ENCODE results near the gene ASPHD2.
A peak's percentile ranks its signal among the peaks of the same experiment; 100 is the strongest.

ASPHD2 gene

DNA sequence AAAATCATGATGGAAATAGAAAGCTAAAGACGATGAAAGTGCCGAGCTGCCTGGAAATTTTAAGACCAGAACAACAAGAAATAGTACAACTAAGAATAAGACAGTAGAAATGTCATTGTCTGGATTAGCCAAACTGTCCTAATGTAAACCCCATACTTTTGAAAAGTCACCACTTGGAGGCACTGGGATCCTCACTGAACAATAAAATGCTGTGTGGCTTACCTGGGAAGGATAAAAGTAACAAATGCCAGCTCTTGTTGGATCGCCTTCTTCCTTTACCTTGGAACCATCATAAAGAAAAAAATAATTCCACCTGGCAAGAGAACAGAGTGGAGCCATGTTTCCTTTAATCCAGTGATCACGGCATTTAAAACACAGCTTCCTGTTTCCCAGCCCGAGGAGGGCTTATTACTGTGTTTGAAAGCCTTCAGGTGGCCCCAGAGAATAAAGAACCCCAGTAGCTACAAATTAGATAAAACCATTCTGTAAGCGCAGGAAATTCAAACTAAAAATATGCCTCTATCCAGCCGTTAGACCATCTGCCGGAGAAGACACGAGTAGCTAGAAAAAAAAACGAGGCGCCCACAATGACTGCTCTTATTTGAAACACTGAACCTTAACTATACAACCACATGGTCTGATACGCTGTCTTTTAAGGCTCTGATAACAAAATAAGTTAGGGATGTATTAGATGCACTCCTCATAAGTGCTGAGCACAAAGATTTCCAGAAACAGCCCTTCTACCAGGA, 50.2 kb downstream of the ASPHD2 start:
- DNase-seq, result peak; percentile 53

- DNase-seq, result no peak
These were observed 50.9 kb downstream of the ASPHD2 start for GRCh38 chr22:26479792-26480610.

GRCh38 chr22:26480611-26480932, 51.5 kb downstream of the ASPHD2 start:
- DNase-seq, result no peak

DNA sequence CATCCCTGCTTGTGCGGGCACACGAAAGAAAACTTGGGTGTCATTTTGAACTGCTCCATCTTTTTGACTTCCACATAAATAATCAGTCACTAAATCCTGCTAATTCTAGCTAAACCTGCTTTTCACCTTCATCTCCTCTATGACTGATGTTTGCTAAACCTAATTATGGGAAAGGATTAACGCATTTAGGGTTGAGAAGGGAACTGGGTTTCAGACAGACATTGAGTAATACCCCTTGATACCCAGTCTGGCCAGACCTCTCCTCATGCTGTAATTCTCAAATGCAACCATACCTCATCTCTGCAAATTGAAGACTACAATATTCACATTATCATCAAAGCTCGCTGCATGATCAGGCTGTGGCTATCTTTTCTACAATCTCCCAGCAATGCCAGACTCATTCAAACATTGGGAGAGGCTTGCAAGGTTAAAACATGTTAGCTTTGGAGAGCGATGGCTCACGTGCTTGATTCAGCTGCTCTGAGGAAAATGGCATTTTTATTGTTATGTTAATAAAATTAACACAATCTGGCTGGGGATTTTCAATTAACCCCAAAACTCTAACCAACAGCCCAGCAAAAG, 52.1 kb downstream of the ASPHD2 start:
- no peak for DNase-seq

DNA sequence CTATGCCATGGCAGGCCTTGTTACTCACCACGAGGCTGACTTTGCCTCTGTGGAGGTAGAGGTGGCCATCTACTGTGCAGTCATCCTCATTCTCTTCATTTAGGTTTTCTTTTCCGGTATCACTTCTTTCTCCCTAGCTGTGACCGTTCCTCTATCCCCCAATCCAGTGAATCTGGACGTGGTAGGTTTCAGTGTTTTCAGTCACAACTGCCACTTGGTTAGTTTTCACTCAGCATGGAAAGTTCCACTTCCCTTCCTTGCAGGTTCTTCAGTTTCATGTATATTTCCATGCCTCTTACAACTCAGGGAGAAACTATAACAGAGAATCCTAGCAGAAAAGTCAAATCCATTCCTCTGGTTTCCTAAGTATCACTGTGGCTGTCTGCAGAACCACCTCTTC, 52.6 kb downstream of the ASPHD2 start:
- DNase-seq, result no peak

DNA sequence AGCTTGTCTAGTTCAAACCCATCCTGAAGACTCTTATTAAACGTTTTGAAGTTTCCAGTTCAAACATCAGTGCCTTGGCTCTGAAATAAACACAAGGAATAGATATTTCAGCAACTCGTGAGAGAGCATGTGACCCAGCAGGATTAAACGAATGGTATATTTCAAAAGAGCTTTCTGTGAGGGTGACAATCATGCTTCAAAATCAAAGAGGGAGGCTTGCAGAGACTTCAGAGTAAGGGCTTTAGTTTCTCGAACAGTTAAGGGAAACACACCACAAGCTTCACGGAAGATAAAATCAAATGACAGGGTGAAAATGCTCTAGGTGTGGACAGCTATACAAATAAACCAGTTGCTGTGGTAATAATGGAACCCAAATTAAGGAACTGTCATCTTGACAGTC, 53.1 kb downstream of the ASPHD2 start:
- no peak for DNase-seq

- no peak for DNase-seq
These were observed 54.0 kb downstream of the ASPHD2 start for GRCh38 chr22:26483043-26483438.

- peak; percentile 94 for DNase-seq
These were observed 54.6 kb downstream of the ASPHD2 start, which contains the start of the genes HPS4 and SRRD for GRCh38 chr22:26483439-26484359. Gene HPS4 (minus strand): TSS chr22:26483783. CDS start chr22:26481762, 2,021 bp downstream. Gene SRRD (plus strand): TSS chr22:26483877. CDS start chr22:26483891, 14 bp downstream.

DNA sequence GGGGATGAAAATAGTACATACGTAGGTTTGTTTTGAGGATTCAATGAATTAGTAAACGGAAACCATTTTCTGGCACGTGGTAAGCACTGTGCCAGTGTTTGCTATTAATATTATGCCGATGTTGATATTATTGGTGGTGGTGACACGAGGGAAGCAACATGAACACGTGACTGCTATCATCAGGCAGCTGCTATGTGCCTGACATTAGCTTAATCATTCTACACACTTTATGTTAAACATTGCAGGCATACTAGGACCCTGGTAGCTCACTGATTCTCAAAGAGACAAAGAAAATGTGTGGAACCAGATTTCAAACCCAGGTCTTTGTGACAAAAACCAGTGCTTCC, 55.3 kb downstream of the ASPHD2 start:
- no peak for DNase-seq

- no peak for DNase-seq
These were observed 56.0 kb downstream of the ASPHD2 start for GRCh38 chr22:26485013-26485412.

GRCh38 chr22:26485806-26486390, 56.8 kb downstream of the ASPHD2 start:
- DNase-seq, result no peak

DNA sequence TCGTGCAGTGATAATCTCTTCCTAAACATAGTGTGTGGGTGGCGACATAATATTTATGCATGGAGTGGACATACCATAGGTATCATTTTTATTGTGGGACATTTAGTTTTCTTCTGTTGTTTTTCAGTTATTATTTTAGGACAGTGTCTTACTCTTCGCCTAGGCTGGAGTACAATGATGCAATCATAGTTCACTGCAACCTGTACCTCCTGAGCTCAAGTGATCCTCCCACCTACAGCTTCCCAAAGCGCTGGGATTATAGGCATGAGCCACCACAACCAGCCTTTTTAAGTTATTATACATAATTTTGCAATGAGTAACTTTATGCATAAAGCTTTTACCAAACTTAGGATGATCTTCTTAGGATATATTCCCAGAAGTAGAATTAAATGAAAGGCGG, 57.3 kb downstream of the ASPHD2 start:
- no peak for DNase-seq

GRCh38 chr22:26487996-26488395, 58.9 kb downstream of the ASPHD2 start:
- no peak for DNase-seq

- DNase-seq, result no peak
These were observed 60.5 kb downstream of the ASPHD2 start for GRCh38 chr22:26489447-26490036.

- DNase-seq, result no peak
These were observed 63.2 kb downstream of the ASPHD2 start for GRCh38 chr22:26492220-26492619.

DNA sequence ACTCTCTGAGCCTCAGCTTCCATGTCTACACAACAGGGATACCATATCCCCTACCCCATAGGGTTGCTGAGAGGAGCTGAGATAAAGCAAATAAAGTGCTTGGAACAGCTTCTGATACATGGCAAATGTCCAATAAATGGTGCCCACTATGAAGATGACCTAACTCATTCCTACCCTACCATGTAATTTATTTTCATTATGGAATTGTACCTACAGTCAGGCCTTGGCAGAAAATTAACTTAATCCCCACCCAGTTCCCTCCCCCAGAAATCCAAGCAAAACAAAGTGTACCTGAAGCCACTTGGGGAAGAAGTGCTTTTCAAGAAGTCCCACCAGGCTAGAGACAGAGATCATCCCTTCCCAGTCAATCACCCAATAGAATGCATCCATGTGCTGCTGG, 65.4 kb downstream of the ASPHD2 start:
- no peak for DNase-seq
